H1 (cell line): ENCODE results near the gene UVRAG. TPM values are rescaled to one million over a fixed set of nuclear protein-coding genes. Genes with fewer than 3 reads are reported as not detected.

Experiments used
- CTCF ChIA-PET: fragments of 300-600 bp; sonication (Branson Sonifier 250); formaldehyde crosslinking; loops from one replicate; lab custom pipeline; 2021; ENCODE audit not compliant: partially characterized antibody; lab: Charles Lee
- POLR2A ChIA-PET: fragments of 300-600 bp; sonication (Branson Sonifier 250); formaldehyde crosslinking; loops from one replicate; lab custom pipeline; 2021; ENCODE audit warnings: inconsistent platforms; ENCODE audit not compliant: partially characterized antibody; lab: Charles Lee
- DNase-seq, 2 experiments: peaks; one replicate each; pipeline versions ENCODE4 v3.0.0 to v3.0.0-alpha.2; 2010 to 2022; ENCODE audit warnings: low spot score in 2 of 2, low read depth in 1 of 2, mixed read lengths in 1 of 2
- FAIRE-seq: peaks from 2 replicates; lab custom pipeline; 2011; peaks lifted over from hg19 to GRCh38; lab: Jason Lieb, UNC
- H2AFZ ChIP-seq: 2 replicates; pipeline ENCODE4 v1.8.1; 2012; ENCODE audit warnings: low read length, inconsistent platforms
- H2AK5ac ChIP-seq: 2 replicates; pipeline ENCODE4 v1.6.1; 2013; ENCODE audit warnings: low read depth, low read length
- H2BK120ac ChIP-seq: replicated peaks from 2 replicates; pipeline ENCODE3; 2013; ENCODE audit warnings: low read depth, low read length, inconsistent platforms
- H2BK12ac ChIP-seq: 2 replicates; pipeline ENCODE4 v1.6.1; 2013; ENCODE audit warnings: low read depth, low read length
- H2BK15ac ChIP-seq: 2 replicates; pipeline ENCODE4 v1.6.1; 2013; ENCODE audit warnings: low read length
- H2BK20ac ChIP-seq: 2 replicates; pipeline ENCODE4 v1.6.1; 2013; ENCODE audit warnings: low read length
- H2BK5ac ChIP-seq: 2 replicates; pipeline ENCODE4 v1.6.1; 2013; ENCODE audit warnings: low read depth, low read length
- H3K14ac ChIP-seq: 2 replicates; pipeline ENCODE4 v1.6.1; 2013; ENCODE audit warnings: inconsistent platforms; ENCODE audit not compliant: insufficient read length
- H3K18ac ChIP-seq: 2 replicates; pipeline ENCODE4 v1.6.1; 2013; ENCODE audit warnings: low read length; ENCODE audit errors: extremely low read depth
- H3K23ac ChIP-seq: 2 replicates; pipeline ENCODE4 v1.6.1; 2013; ENCODE audit warnings: inconsistent platforms; ENCODE audit not compliant: insufficient read length
- H3K23me2 ChIP-seq: 2 replicates; pipeline ENCODE4 v1.6.1; 2013; ENCODE audit warnings: low read depth, low read length
- H3K27ac ChIP-seq: 2 replicates; pipeline ENCODE4 v1.6.1; 2011; ENCODE audit warnings: low read depth, low read length, inconsistent platforms
- H3K27me3 ChIP-seq, 4 experiments: replicated peaks in 1 of 4; 1 replicate in 1 of 4; 2 replicates in 3 of 4; pipeline versions ENCODE4 v1.6.1 to v1.8.1; 2011 to 2013; ENCODE audit warnings: low read length in 3 of 4, mild to moderate bottlenecking in 3 of 4, inconsistent platforms in 2 of 4, mixed read lengths in 2 of 4, moderate library complexity in 1 of 4; ENCODE audit not compliant: control insufficient read depth in 3 of 4, insufficient read depth in 3 of 4; ENCODE audit errors: extremely low read depth in 1 of 4
- H3K36me3 ChIP-seq, 4 experiments: 2 replicates each; pipeline versions ENCODE4 v1.6.1 to v1.8.1; 2011 to 2013; ENCODE audit warnings: mild to moderate bottlenecking in 4 of 4, low read length in 3 of 4, moderate library complexity in 2 of 4, control low read depth in 1 of 4, inconsistent platforms in 1 of 4; ENCODE audit not compliant: insufficient read depth in 4 of 4, control insufficient read depth in 2 of 4
- H3K4ac ChIP-seq: replicated peaks from 2 replicates; pipeline ENCODE3; 2013; ENCODE audit warnings: low read length, low read depth, mixed read lengths, inconsistent platforms; ENCODE audit not compliant: insufficient read length
- H3K4me1 ChIP-seq, 4 experiments: replicated peaks in 1 of 4; 1 replicate in 1 of 4; 2 replicates in 3 of 4; pipeline versions ENCODE4 v1.6.1 to v1.8.1; 2011 to 2013; ENCODE audit warnings: low read length in 3 of 4, inconsistent platforms in 2 of 4, mixed read lengths in 1 of 4; ENCODE audit not compliant: insufficient read depth in 4 of 4, control insufficient read depth in 3 of 4
- H3K4me2 ChIP-seq, 2 experiments: 2 replicates each; pipeline versions ENCODE4 v1.6.1 to v1.8.1; 2011 to 2013; ENCODE audit warnings: low read depth in 2 of 2, low read length in 2 of 2, control low read depth in 1 of 2, inconsistent platforms in 1 of 2, mild to moderate bottlenecking in 1 of 2; ENCODE audit not compliant: insufficient read depth in 1 of 2
- H3K4me3 ChIP-seq, 4 experiments: fragments of 200-600, 300-600 bp in 1 of 4; sonication (generic), shearing (Covaris generic), sonication (Bioruptor Twin) in 1 of 4; 2 replicates each; pipeline versions ENCODE4 v1.5.1 to v1.8.1; 2011 to 2016; ENCODE audit warnings: low read length in 4 of 4, low read depth in 3 of 4, control low read depth in 2 of 4, inconsistent platforms in 2 of 4, mild to moderate bottlenecking in 2 of 4, mixed read lengths in 1 of 4, moderate library complexity in 1 of 4; ENCODE audit not compliant: insufficient read depth in 2 of 4; ENCODE audit errors: extremely low read depth in 1 of 4
- H3K56ac ChIP-seq: replicated peaks from 2 replicates; pipeline ENCODE3; 2013; ENCODE audit warnings: low read depth, mild to moderate bottlenecking, mixed read lengths, low read length, inconsistent platforms; ENCODE audit not compliant: insufficient read length
- H3K79me1 ChIP-seq: 2 replicates; pipeline ENCODE4 v1.6.1; 2013; ENCODE audit warnings: low read depth, low read length, control low read depth
- H3K79me2 ChIP-seq, 2 experiments: 2 replicates each; pipeline versions ENCODE4 v1.6.1 to v1.8.1; 2012 to 2013; ENCODE audit warnings: low read length in 2 of 2, mild to moderate bottlenecking in 2 of 2, inconsistent platforms in 1 of 2; ENCODE audit not compliant: insufficient read depth in 2 of 2, control insufficient read depth in 1 of 2
- H3K9ac ChIP-seq, 4 experiments: replicated peaks in 1 of 4; 1 replicate in 1 of 4; 2 replicates in 3 of 4; pipeline versions ENCODE4 v1.6.1 to v1.8.1; 2011 to 2013; ENCODE audit warnings: low read depth in 3 of 4, low read length in 3 of 4, control low read depth in 2 of 4, mild to moderate bottlenecking in 2 of 4, moderate library complexity in 2 of 4, inconsistent platforms in 1 of 4; ENCODE audit errors: extremely low read depth in 1 of 4
- H3K9me3 ChIP-seq, 2 experiments: 2 replicates each; pipeline versions ENCODE4 v1.6.1 to v1.8.1; 2012 to 2013; ENCODE audit warnings: mild to moderate bottlenecking in 2 of 2, moderate library complexity in 2 of 2, control low read depth in 1 of 2, inconsistent platforms in 1 of 2, low read depth in 1 of 2, low read length in 1 of 2, mixed read lengths in 1 of 2; ENCODE audit not compliant: insufficient read depth in 2 of 2
- H4K20me1 ChIP-seq, 2 experiments: replicated peaks in 1 of 2; 2 replicates each; pipeline versions ENCODE3 to v1.8.1; 2011 to 2013; ENCODE audit warnings: inconsistent platforms in 2 of 2, low read length in 2 of 2, mild to moderate bottlenecking in 1 of 2; ENCODE audit not compliant: insufficient read depth in 2 of 2, control insufficient read depth in 1 of 2
- H4K5ac ChIP-seq: 2 replicates; pipeline ENCODE4 v1.6.1; 2013; ENCODE audit warnings: low read length, low read depth, mixed read lengths, inconsistent platforms; ENCODE audit not compliant: insufficient read length
- H4K8ac ChIP-seq: 2 replicates; pipeline ENCODE4 v1.8.0; 2013; ENCODE audit warnings: mild to moderate bottlenecking, moderate library complexity, low read length, inconsistent platforms; ENCODE audit not compliant: insufficient read depth; ENCODE audit errors: extremely low read depth
- H4K91ac ChIP-seq: replicated peaks from 2 replicates; pipeline ENCODE3; 2013; ENCODE audit warnings: low read length, mixed read lengths, inconsistent platforms; ENCODE audit not compliant: insufficient read length
- BCL11A ChIP-seq, 2 experiments: IDR thresholded peaks; one replicate each; pipeline ENCODE4 v1.6.1; 2011; ENCODE audit warnings: low read depth in 2 of 2, low read length in 2 of 2, mild to moderate bottlenecking in 2 of 2
- BRCA1 ChIP-seq: IDR thresholded peaks from 2 replicates; pipeline ENCODE4 v1.6.1; 2012; ENCODE audit warnings: low read depth, low read length, improper control_type of control experiment
- CHD1 ChIP-seq: IDR thresholded peaks from 2 replicates; pipeline ENCODE4 v1.6.1; 2012; ENCODE audit warnings: low read depth, low read length, improper control_type of control experiment
- CTBP2 ChIP-seq: IDR thresholded peaks from 2 replicates; pipeline ENCODE4 v1.7.0; 2011; ENCODE audit warnings: borderline replicate concordance, mild to moderate bottlenecking, moderate library complexity, mixed read lengths, low read length; ENCODE audit not compliant: insufficient read depth, insufficient read length
- KDM5A ChIP-seq: fragments of 200-600 bp; IDR thresholded peaks from 2 replicates; pipeline ENCODE4 v1.7.1; 2012; ENCODE audit warnings: mild to moderate bottlenecking, low read length, inconsistent platforms, mixed read lengths
- NANOG ChIP-seq: IDR thresholded peaks from 2 replicates; pipeline ENCODE4 v1.6.1; 2011; ENCODE audit warnings: low read length, low read depth, mild to moderate bottlenecking, inconsistent platforms; ENCODE audit not compliant: insufficient read depth, poor library complexity, severe bottlenecking
- POLR2A ChIP-seq, 2 experiments: IDR thresholded peaks; 1 replicate in 1 of 2; 2 replicates in 1 of 2; pipeline ENCODE4 v1.6.1; 2011; ENCODE audit warnings: low read depth in 2 of 2, low read length in 2 of 2, mild to moderate bottlenecking in 2 of 2; ENCODE audit errors: control extremely low read depth in 1 of 2
- POLR2AphosphoS5 ChIP-seq: IDR thresholded peaks from 2 replicates; pipeline ENCODE4 v1.6.1; 2011; ENCODE audit warnings: low read depth, low read length
- RBBP5 ChIP-seq: IDR thresholded peaks from 2 replicates; pipeline ENCODE4 v1.7.1; 2012; ENCODE audit warnings: low read depth, mild to moderate bottlenecking, inconsistent platforms, low read length, moderate library complexity, borderline replicate concordance
- RFX5 ChIP-seq: IDR thresholded peaks from 2 replicates; pipeline ENCODE4 v1.6.1; 2011; ENCODE audit warnings: low read depth, low read length, improper control_type of control experiment, borderline replicate concordance
- SIRT6 ChIP-seq: IDR thresholded peaks from one replicate; pipeline ENCODE4 v1.7.1; 2012; ENCODE audit warnings: low read length, inconsistent platforms
- SIX5 ChIP-seq: IDR thresholded peaks from 2 replicates; pipeline ENCODE4 v1.6.1; 2011; ENCODE audit warnings: mild to moderate bottlenecking, low read depth, low read length
- SP1 ChIP-seq: IDR thresholded peaks from 2 replicates; pipeline ENCODE4 v1.6.1; 2011; ENCODE audit warnings: low read depth, low read length
- SRF ChIP-seq: IDR thresholded peaks from 2 replicates; pipeline ENCODE4 v1.6.1; 2011; ENCODE audit warnings: mild to moderate bottlenecking, low read depth, low read length, moderate library complexity
- TAF7 ChIP-seq: optimal IDR thresholded peaks from 2 replicates; pipeline ENCODE3; 2011; ENCODE audit warnings: low read depth, mild to moderate bottlenecking, inconsistent platforms, low read length, moderate library complexity, borderline replicate concordance
- ZNF274 ChIP-seq: IDR thresholded peaks from 2 replicates; pipeline ENCODE4 v1.7.0; 2012; ENCODE audit warnings: low read length, borderline replicate concordance; ENCODE audit errors: extremely low read depth
- WGBS, 2 experiments: shearing (Covaris generic) in 1 of 2; methylation state at CpG; one replicate each; pipeline versions ENCODE4 v1.1.6 to v1.1.7; 2013 to 2015; ENCODE audit warnings: low lambda C conversion rate in 2 of 2, mixed read lengths in 2 of 2, inconsistent platforms in 1 of 2, low coverage in 1 of 2, missing lambda C conversion rate in 1 of 2; ENCODE audit not compliant: insufficient replicate concordance in 2 of 2, insufficient coverage in 1 of 2, insufficient read length in 1 of 2; ENCODE audit errors: extremely low coverage in 1 of 2, missing lambda C conversion rate in 1 of 2; 5-methylcytosine and 5-hydroxymethylcytosine counted together
- polyA plus RNA-seq, 7 experiments: library from polyadenylated mRNA; depleted of rRNA in 3 of 7; stranded (reverse) in 5 of 7; unstranded in 2 of 7; fragments of >200 nt in 5 of 7; fragments of 200-250 nt in 2 of 7; gene quantifications; 1 replicate in 5 of 7; 2 replicates in 1 of 7; 4 replicates in 1 of 7; pipeline versions ENCODE4 v1.2.1 to v1.2.3, GENCODE V29; 2011 to 2013; ENCODE audit warnings: missing spikeins in 2 of 7, mixed read lengths in 2 of 7
- total RNA-seq: library from RNA; stranded (reverse); fragmentation: NEBNext Ultra II Directional; extraction: Animal tissue kit (Norgen Biotek cat#: 25700); gene quantifications from 2 replicates; pipeline ENCODE4 v1.2.1, GENCODE V29; 2021

Gene UVRAG
- total and polyA plus RNA-seq, 2 of the 8 experiments (the other 6 are each of a cell fraction or from before 2014, with no cell fraction given) = 5.5 to 14.7 TPM

DNA sequence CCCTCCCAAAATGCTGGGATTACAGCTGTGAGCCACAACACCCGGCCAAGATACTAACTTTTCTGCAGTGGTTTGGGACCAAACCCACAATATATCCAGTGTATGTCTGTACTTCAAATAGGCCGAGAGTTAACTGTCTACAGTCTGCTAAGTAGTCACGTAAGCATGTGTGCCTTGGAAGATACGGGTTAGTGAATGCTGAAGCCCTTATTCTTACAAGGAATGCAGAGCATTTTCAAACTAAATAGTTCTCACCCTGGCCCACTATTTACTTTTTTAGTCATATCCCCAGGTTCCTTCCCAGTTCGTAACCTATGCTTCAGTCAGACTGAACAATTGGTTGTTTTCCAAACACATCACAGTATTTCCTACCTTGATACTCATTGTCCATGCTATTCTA is 215.3 kb downstream of the UVRAG start:
- Histone ChIP-seq H3K79me1 (no peaks in the 10 kb centered on the region), H3K14ac (no peak overlapping the region), H3K79me2 (no peaks in the 10 kb centered on the region), H4K8ac (no peak overlapping the region), H4K20me1 (no peaks in the 10 kb centered on the region), H3K9ac (no peak overlapping the region), H3K4me2 (peak overlapping the region in 1 of 2 experiments; percentile 9; a peak in 1 of 4 replicates), H3K23me2 (no peaks in the 10 kb centered on the region), H3K18ac (no peak overlapping the region), H3K27ac (no peak overlapping the region), H4K91ac (no peak overlapping the region), H3K56ac (no peak overlapping the region), H2AFZ (no peak overlapping the region), H3K9me3 (no peaks in the 10 kb centered on the region), H3K4me3 (no peak overlapping the region), H3K23ac (no peak overlapping the region), H3K4me1 (peaks cover 0 to 4% (median 0%) of the 10 kb centered on the region in 4 experiments; a peak in 3 of 7 replicates), H2BK20ac (no peak overlapping the region), H3K36me3 (no peaks in the 10 kb centered on the region; a peak in 1 of 8 replicates), H4K5ac (no peak overlapping the region), H3K27me3 (no peaks in the 10 kb centered on the region), H2AK5ac (no peak overlapping the region), H2BK12ac (no peak overlapping the region), H2BK120ac (no peak overlapping the region), H3K4ac (no peak overlapping the region), H2BK5ac (no peak overlapping the region), H2BK15ac (no peak overlapping the region)
- DNase-seq (no peak), FAIRE-seq (no peak)
- WGBS, 2 experiments = 89% methylated on average over 5 of the region's 5 CpGs; no CpG with 5 or more reads in 1 of the 2 experiments
- TF ChIP-seq SP1 = no peak
- TF ChIP-seq POLR2AphosphoS5 = no peak
- no peak for TF ChIP-seq BRCA1
- TF ChIP-seq CTBP2 = no peak
- TF ChIP-seq SIX5 = no peak
- TF ChIP-seq BCL11A (IDR thresholded peaks at IDR 0.05; ENCODE audit: low read depth in 2 of 2, low read length in 2 of 2) = no peak
- no peak for TF ChIP-seq RBBP5
- TF ChIP-seq CHD1 = no peak
- TF ChIP-seq KDM5A = no peak
- TF ChIP-seq SIRT6 = no peak
- no peak for TF ChIP-seq TAF7
- no peak for TF ChIP-seq POLR2A (IDR thresholded peaks at IDR 0.05; ENCODE audit: control extremely low read depth in 1 of 2, low read depth in 2 of 2, low read length in 2 of 2)
- TF ChIP-seq RFX5 = no peak
- no peak for TF ChIP-seq NANOG
- TF ChIP-seq ZNF274 = no peak
- no peak for TF ChIP-seq SRF
- POLR2A ChIA-PET = interaction anchor here (0.7 kb wide), 1 partner anchor 26 kb away, joined by 3 read pairs; no protein-coding TSS in a partner anchor
- CTCF ChIA-PET = interaction anchor here (0.6 to 1.6 kb wide), 4 partner anchors 11 to 403 kb away, joined by 3 to 5 read pairs (median 3); no protein-coding TSS in a partner anchor
